H1 (cell line): ENCODE measurements around the gene GABPB1. TPM values are rescaled to one million over a fixed set of nuclear protein-coding genes. Genes with fewer than 3 reads are reported as not detected.

ENCODE experiments used
- CTCF ChIA-PET: fragments of 300-600 bp; sonication (Branson Sonifier 250); formaldehyde crosslinking; loops from one replicate; lab custom pipeline; 2021; ENCODE audit not compliant: partially characterized antibody; lab: Charles Lee
- POLR2A ChIA-PET: fragments of 300-600 bp; sonication (Branson Sonifier 250); formaldehyde crosslinking; loops from one replicate; lab custom pipeline; 2021; ENCODE audit warnings: inconsistent platforms; ENCODE audit not compliant: partially characterized antibody; lab: Charles Lee
- DNase-seq, 2 experiments: peaks; one replicate each; pipeline versions ENCODE4 v3.0.0 to v3.0.0-alpha.2; 2010 to 2022; ENCODE audit warnings: low spot score in 2 of 2, low read depth in 1 of 2, mixed read lengths in 1 of 2
- FAIRE-seq: peaks from 2 replicates; lab custom pipeline; 2011; peaks lifted over from hg19 to GRCh38; lab: Jason Lieb, UNC
- H2AFZ ChIP-seq: 2 replicates; pipeline ENCODE4 v1.8.1; 2012; ENCODE audit warnings: low read length, inconsistent platforms
- H2AK5ac ChIP-seq: 2 replicates; pipeline ENCODE4 v1.6.1; 2013; ENCODE audit warnings: low read depth, low read length
- H2BK120ac ChIP-seq: replicated peaks from 2 replicates; pipeline ENCODE3; 2013; ENCODE audit warnings: low read depth, low read length, inconsistent platforms
- H2BK12ac ChIP-seq: 2 replicates; pipeline ENCODE4 v1.6.1; 2013; ENCODE audit warnings: low read depth, low read length
- H2BK15ac ChIP-seq: 2 replicates; pipeline ENCODE4 v1.6.1; 2013; ENCODE audit warnings: low read length
- H2BK20ac ChIP-seq: 2 replicates; pipeline ENCODE4 v1.6.1; 2013; ENCODE audit warnings: low read length
- H2BK5ac ChIP-seq: 2 replicates; pipeline ENCODE4 v1.6.1; 2013; ENCODE audit warnings: low read depth, low read length
- H3K14ac ChIP-seq: 2 replicates; pipeline ENCODE4 v1.6.1; 2013; ENCODE audit warnings: inconsistent platforms; ENCODE audit not compliant: insufficient read length
- H3K18ac ChIP-seq: 2 replicates; pipeline ENCODE4 v1.6.1; 2013; ENCODE audit warnings: low read length; ENCODE audit errors: extremely low read depth
- H3K23ac ChIP-seq: 2 replicates; pipeline ENCODE4 v1.6.1; 2013; ENCODE audit warnings: inconsistent platforms; ENCODE audit not compliant: insufficient read length
- H3K23me2 ChIP-seq: 2 replicates; pipeline ENCODE4 v1.6.1; 2013; ENCODE audit warnings: low read depth, low read length
- H3K27ac ChIP-seq: 2 replicates; pipeline ENCODE4 v1.6.1; 2011; ENCODE audit warnings: low read depth, low read length, inconsistent platforms
- H3K27me3 ChIP-seq, 4 experiments: replicated peaks in 1 of 4; 1 replicate in 1 of 4; 2 replicates in 3 of 4; pipeline versions ENCODE4 v1.6.1 to v1.8.1; 2011 to 2013; ENCODE audit warnings: low read length in 3 of 4, mild to moderate bottlenecking in 3 of 4, inconsistent platforms in 2 of 4, mixed read lengths in 2 of 4, moderate library complexity in 1 of 4; ENCODE audit not compliant: control insufficient read depth in 3 of 4, insufficient read depth in 3 of 4; ENCODE audit errors: extremely low read depth in 1 of 4
- H3K36me3 ChIP-seq, 4 experiments: 2 replicates each; pipeline versions ENCODE4 v1.6.1 to v1.8.1; 2011 to 2013; ENCODE audit warnings: mild to moderate bottlenecking in 4 of 4, low read length in 3 of 4, moderate library complexity in 2 of 4, control low read depth in 1 of 4, inconsistent platforms in 1 of 4; ENCODE audit not compliant: insufficient read depth in 4 of 4, control insufficient read depth in 2 of 4
- H3K4ac ChIP-seq: replicated peaks from 2 replicates; pipeline ENCODE3; 2013; ENCODE audit warnings: low read length, low read depth, mixed read lengths, inconsistent platforms; ENCODE audit not compliant: insufficient read length
- H3K4me1 ChIP-seq, 4 experiments: replicated peaks in 1 of 4; 1 replicate in 1 of 4; 2 replicates in 3 of 4; pipeline versions ENCODE4 v1.6.1 to v1.8.1; 2011 to 2013; ENCODE audit warnings: low read length in 3 of 4, inconsistent platforms in 2 of 4, mixed read lengths in 1 of 4; ENCODE audit not compliant: insufficient read depth in 4 of 4, control insufficient read depth in 3 of 4
- H3K4me2 ChIP-seq, 2 experiments: 2 replicates each; pipeline versions ENCODE4 v1.6.1 to v1.8.1; 2011 to 2013; ENCODE audit warnings: low read depth in 2 of 2, low read length in 2 of 2, control low read depth in 1 of 2, inconsistent platforms in 1 of 2, mild to moderate bottlenecking in 1 of 2; ENCODE audit not compliant: insufficient read depth in 1 of 2
- H3K4me3 ChIP-seq, 4 experiments: fragments of 200-600, 300-600 bp in 1 of 4; sonication (generic), shearing (Covaris generic), sonication (Bioruptor Twin) in 1 of 4; 2 replicates each; pipeline versions ENCODE4 v1.5.1 to v1.8.1; 2011 to 2016; ENCODE audit warnings: low read length in 4 of 4, low read depth in 3 of 4, control low read depth in 2 of 4, inconsistent platforms in 2 of 4, mild to moderate bottlenecking in 2 of 4, mixed read lengths in 1 of 4, moderate library complexity in 1 of 4; ENCODE audit not compliant: insufficient read depth in 2 of 4; ENCODE audit errors: extremely low read depth in 1 of 4
- H3K56ac ChIP-seq: replicated peaks from 2 replicates; pipeline ENCODE3; 2013; ENCODE audit warnings: low read depth, mild to moderate bottlenecking, mixed read lengths, low read length, inconsistent platforms; ENCODE audit not compliant: insufficient read length
- H3K79me1 ChIP-seq: 2 replicates; pipeline ENCODE4 v1.6.1; 2013; ENCODE audit warnings: low read depth, low read length, control low read depth
- H3K79me2 ChIP-seq, 2 experiments: 2 replicates each; pipeline versions ENCODE4 v1.6.1 to v1.8.1; 2012 to 2013; ENCODE audit warnings: low read length in 2 of 2, mild to moderate bottlenecking in 2 of 2, inconsistent platforms in 1 of 2; ENCODE audit not compliant: insufficient read depth in 2 of 2, control insufficient read depth in 1 of 2
- H3K9ac ChIP-seq, 4 experiments: replicated peaks in 1 of 4; 1 replicate in 1 of 4; 2 replicates in 3 of 4; pipeline versions ENCODE4 v1.6.1 to v1.8.1; 2011 to 2013; ENCODE audit warnings: low read depth in 3 of 4, low read length in 3 of 4, control low read depth in 2 of 4, mild to moderate bottlenecking in 2 of 4, moderate library complexity in 2 of 4, inconsistent platforms in 1 of 4; ENCODE audit errors: extremely low read depth in 1 of 4
- H3K9me3 ChIP-seq, 2 experiments: 2 replicates each; pipeline versions ENCODE4 v1.6.1 to v1.8.1; 2012 to 2013; ENCODE audit warnings: mild to moderate bottlenecking in 2 of 2, moderate library complexity in 2 of 2, control low read depth in 1 of 2, inconsistent platforms in 1 of 2, low read depth in 1 of 2, low read length in 1 of 2, mixed read lengths in 1 of 2; ENCODE audit not compliant: insufficient read depth in 2 of 2
- H4K20me1 ChIP-seq, 2 experiments: replicated peaks in 1 of 2; 2 replicates each; pipeline versions ENCODE3 to v1.8.1; 2011 to 2013; ENCODE audit warnings: inconsistent platforms in 2 of 2, low read length in 2 of 2, mild to moderate bottlenecking in 1 of 2; ENCODE audit not compliant: insufficient read depth in 2 of 2, control insufficient read depth in 1 of 2
- H4K5ac ChIP-seq: 2 replicates; pipeline ENCODE4 v1.6.1; 2013; ENCODE audit warnings: low read length, low read depth, mixed read lengths, inconsistent platforms; ENCODE audit not compliant: insufficient read length
- H4K8ac ChIP-seq: 2 replicates; pipeline ENCODE4 v1.8.0; 2013; ENCODE audit warnings: mild to moderate bottlenecking, moderate library complexity, low read length, inconsistent platforms; ENCODE audit not compliant: insufficient read depth; ENCODE audit errors: extremely low read depth
- H4K91ac ChIP-seq: replicated peaks from 2 replicates; pipeline ENCODE3; 2013; ENCODE audit warnings: low read length, mixed read lengths, inconsistent platforms; ENCODE audit not compliant: insufficient read length
- POLR2A ChIP-seq, 2 experiments: IDR thresholded peaks; 1 replicate in 1 of 2; 2 replicates in 1 of 2; pipeline ENCODE4 v1.6.1; 2011; ENCODE audit warnings: low read depth in 2 of 2, low read length in 2 of 2, mild to moderate bottlenecking in 2 of 2; ENCODE audit errors: control extremely low read depth in 1 of 2
- TAF7 ChIP-seq: optimal IDR thresholded peaks from 2 replicates; pipeline ENCODE3; 2011; ENCODE audit warnings: low read depth, mild to moderate bottlenecking, inconsistent platforms, low read length, moderate library complexity, borderline replicate concordance
- whole genome bisulfite sequencing, 2 experiments: shearing (Covaris generic) in 1 of 2; methylation state at CpG; one replicate each; pipeline versions ENCODE4 v1.1.6 to v1.1.7; 2013 to 2015; ENCODE audit warnings: low lambda C conversion rate in 2 of 2, mixed read lengths in 2 of 2, inconsistent platforms in 1 of 2, low coverage in 1 of 2, missing lambda C conversion rate in 1 of 2; ENCODE audit not compliant: insufficient replicate concordance in 2 of 2, insufficient coverage in 1 of 2, insufficient read length in 1 of 2; ENCODE audit errors: extremely low coverage in 1 of 2, missing lambda C conversion rate in 1 of 2; 5-methylcytosine and 5-hydroxymethylcytosine counted together
- polyA plus RNA-seq, 7 experiments: library from polyadenylated mRNA; depleted of rRNA in 3 of 7; stranded (reverse) in 5 of 7; unstranded in 2 of 7; fragments of >200 nt in 5 of 7; fragments of 200-250 nt in 2 of 7; gene quantifications; 1 replicate in 5 of 7; 2 replicates in 1 of 7; 4 replicates in 1 of 7; pipeline versions ENCODE4 v1.2.1 to v1.2.3, GENCODE V29; 2011 to 2013; ENCODE audit warnings: missing spikeins in 2 of 7, mixed read lengths in 2 of 7
- total RNA-seq: library from RNA; stranded (reverse); fragmentation: NEBNext Ultra II Directional; extraction: Animal tissue kit (Norgen Biotek cat#: 25700); gene quantifications from 2 replicates; pipeline ENCODE4 v1.2.1, GENCODE V29; 2021

GABPB1 gene
- total and polyA plus RNA-seq, 2 of the 8 experiments (the other 6 are each of a cell fraction or from before 2014, with no cell fraction given): 24.5 to 32.3 TPM

GRCh38 chr15:50361756-50362155 is 6.8 kb upstream of the GABPB1 start:
- ChIA-PET POLR2A (interaction anchor here (1.6 to 2.9 kb wide), 2 partner anchors 8 to 11 kb away, joined by 8 to 17 read pairs; no protein-coding TSS in a partner anchor), CTCF (no interaction called here)
- WGBS, 2 experiments: 87% methylated on average over 6 of the region's 6 CpGs; no CpG with 5 or more reads in 1 of the 2 experiments
- H2AFZ ChIP-seq: no peak overlapping the region
- no peaks in the 10 kb centered on the region for H3K23me2 ChIP-seq
- H3K9me3 ChIP-seq: no peaks in the 10 kb centered on the region
- peaks cover 5 to 7% of the 10 kb centered on the region in 2 experiments for H4K20me1 ChIP-seq
- no peak overlapping the region for H2BK12ac ChIP-seq
- no peak for FAIRE-seq
- H3K79me1 ChIP-seq: no peaks in the 10 kb centered on the region
- no peak overlapping the region for H4K91ac ChIP-seq
- no peaks in the 10 kb centered on the region for H3K27me3 ChIP-seq
- H3K27ac ChIP-seq: no peak overlapping the region
- H3K14ac ChIP-seq: no peak overlapping the region
- no peak overlapping the region for H3K9ac ChIP-seq
- H2BK5ac ChIP-seq: no peak overlapping the region
- H3K4ac ChIP-seq: no peak overlapping the region
- no peak overlapping the region for H4K8ac ChIP-seq
- no peak overlapping the region for H4K5ac ChIP-seq
- no peak overlapping the region for H2BK15ac ChIP-seq
- H3K4me3 ChIP-seq: no peak overlapping the region
- H3K18ac ChIP-seq: no peak overlapping the region
- peaks cover 4 to 48% (median 12%) of the 10 kb centered on the region in 4 experiments for H3K36me3 ChIP-seq
- H3K4me2 ChIP-seq: no peak overlapping the region
- H2BK120ac ChIP-seq: no peak overlapping the region
- no peak for DNase-seq
- peaks cover 0 to 21% of the 10 kb centered on the region in 2 experiments; a peak in 3 of 4 replicates for H3K79me2 ChIP-seq
- no peak overlapping the region for H3K56ac ChIP-seq
- H3K4me1 ChIP-seq: peaks cover 0 to 3% (median under 1%) of the 10 kb centered on the region in 4 experiments; a peak in 3 of 7 replicates
- no peak overlapping the region for H2BK20ac ChIP-seq
- no peak overlapping the region for H3K23ac ChIP-seq
- TF ChIP-seq POLR2A (IDR thresholded peaks at IDR 0.05; ENCODE audit: control extremely low read depth in 1 of 2, low read depth in 2 of 2, low read length in 2 of 2) (peak; percentile 23 to 51; a peak in 2 of 3 replicates), TAF7 (no peak)
- no peak overlapping the region for H2AK5ac ChIP-seq
